SW 1271 (cell line): ENCODE measurements around the gene COL8A1.

Source experiments
- DNase-seq, 2 experiments: peaks; one replicate each; lab custom pipeline; 2025; lab: John Stamatoyannopoulos, UW

COL8A1 gene

DNA sequence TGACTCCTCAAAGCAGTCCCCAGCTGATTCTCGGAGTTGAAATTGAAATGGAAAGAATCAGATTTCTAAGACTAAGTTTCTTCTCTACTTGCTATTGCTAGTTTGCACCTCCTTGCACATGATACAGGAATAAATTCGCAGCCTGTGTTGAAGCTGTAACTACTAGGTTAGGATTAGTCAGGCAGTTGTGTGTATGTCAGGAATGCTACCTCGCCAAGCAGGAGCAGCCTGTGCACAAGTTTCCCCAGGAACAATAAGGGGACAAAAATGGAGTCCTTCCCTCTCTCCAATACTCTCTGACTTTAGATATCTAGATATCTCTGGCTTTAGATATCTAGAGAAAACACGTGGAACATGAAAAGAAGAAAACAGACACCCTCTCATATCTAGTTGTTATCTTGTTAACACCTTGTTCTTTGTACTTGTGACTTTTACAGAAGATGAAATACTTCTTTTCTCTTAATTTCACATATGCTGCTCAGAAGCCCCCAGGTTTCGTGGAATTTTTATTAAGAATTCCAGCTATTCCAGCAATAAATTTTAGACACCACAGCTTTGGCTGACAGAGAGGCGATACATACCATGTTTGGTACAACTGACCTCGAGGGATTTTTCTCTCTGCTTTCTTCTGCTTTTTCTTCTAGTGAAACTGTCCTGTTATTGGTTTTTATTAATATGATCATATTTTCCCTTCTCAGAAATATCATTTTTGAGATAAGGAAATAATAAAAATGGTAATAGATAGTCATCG, 123.2 kb downstream of the COL8A1 start:
- DNase-seq = no peak

DNA sequence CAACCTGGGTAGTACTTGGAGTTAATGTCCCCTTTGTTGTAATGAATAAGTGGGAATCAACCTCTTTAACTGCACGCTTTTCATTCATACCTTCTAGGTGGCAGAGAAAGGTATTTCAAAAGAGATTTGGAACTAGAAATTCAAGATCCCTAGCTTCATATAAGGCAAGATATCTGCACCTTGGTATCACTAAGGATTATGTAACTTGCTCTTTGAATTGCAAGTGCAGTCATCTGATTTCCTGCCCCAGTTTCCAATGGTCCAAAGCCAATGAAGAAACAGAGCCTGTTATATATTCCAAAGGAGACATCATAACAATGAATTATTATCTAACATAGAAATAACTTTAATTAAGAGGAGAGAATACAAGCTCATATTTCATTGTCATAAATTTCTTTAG, 124.5 kb downstream of the COL8A1 start:
- DNase-seq = no peak

DNA sequence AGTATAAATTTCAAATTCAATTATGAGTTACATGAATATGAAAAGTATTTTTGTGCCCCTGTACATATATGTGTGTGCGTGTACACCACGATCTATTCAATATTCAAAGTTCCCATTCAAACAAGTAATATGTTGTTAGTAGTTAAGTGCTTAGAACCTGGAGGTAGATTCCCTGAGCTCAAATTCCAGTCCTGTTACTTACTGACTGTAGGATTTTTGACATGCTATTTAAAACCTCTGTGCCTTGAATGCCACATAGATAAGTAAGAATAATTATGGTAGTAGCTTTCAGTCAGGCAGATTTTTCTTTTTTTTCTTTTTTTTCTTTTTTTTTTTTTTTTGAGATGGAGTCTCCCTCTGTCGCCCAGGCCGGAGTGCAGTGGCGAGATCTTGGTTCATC, 126.0 kb downstream of the COL8A1 start:
- no peak for DNase-seq

DNA sequence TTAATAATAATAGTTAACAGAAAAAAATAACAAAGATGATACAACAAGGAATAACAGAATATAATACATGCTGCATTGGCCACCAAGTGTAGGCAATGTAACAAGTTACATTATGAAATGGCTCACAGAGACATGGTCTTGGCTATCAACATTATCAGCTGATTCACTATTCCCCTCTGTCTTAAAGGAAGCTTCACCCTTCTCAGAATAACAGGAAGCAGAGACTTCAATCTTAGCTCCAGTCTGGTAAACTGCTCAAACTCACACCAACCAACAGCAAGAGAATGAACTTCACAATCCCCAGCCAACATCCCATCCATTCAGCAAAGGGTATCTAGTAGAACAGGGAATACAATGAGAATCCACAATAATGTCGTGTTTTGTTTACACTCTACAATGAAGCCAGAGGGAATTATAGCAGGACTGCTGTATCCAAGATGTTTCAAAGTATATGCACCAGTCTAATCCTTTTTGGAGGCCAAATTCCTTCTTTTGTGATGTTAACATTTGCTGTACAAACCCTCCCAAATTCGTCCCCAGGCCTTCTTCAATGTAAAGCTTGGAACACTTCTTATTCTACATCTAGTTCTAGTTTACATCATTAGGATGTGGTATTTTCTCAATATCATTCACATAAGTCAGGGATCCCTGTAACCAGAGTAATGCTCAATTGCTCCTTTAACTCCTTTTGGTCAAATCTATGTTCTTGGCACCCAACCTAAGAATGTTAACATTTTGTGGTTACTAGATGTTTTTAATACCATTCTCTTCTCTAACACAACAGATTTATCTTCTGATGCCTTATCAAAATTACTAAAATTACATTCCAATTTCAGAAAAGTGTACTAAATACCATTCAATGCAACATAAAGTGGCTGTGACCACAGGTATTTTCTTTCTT, 126.9 kb downstream of the COL8A1 start:
- DNase-seq = no peak

DNA sequence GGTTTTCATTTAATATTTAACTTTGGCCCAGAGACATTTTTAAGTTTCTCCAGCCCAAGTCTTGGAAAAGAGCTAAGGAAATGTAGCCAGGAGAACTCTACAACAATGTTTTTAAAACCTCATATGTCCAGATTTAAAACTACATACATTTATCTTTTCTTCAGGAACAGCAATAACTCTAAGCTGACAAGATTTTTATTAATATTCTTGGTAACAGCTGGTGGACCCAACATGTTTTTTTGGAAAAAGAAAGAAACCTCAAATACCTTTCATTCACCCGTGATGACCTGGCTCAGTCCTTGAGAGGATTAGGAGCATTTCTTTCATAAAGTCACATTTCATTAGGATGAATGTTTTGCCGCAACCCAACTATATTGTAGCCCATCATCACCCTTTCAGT, 128.9 kb downstream of the COL8A1 start:
- no peak for DNase-seq

DNA sequence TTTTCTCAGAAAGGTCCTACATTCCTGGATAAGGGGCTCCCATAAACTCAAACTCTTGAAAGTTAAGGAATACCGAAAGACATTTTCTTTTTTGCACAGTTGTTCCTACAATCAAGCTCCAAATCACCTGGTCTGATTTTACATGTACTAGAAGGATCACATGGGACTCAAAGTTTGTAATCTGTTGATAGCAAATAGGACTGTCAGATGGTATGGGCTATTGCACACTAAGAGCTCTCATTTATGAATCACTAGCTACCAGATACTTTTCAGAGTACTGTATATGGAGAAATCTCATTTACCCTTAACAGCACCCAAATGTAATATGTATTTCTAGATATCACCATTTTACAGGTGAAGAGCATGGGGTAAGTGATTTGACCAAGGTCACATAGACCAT, 129.7 kb downstream of the COL8A1 start:
- DNase-seq = no peak

DNA sequence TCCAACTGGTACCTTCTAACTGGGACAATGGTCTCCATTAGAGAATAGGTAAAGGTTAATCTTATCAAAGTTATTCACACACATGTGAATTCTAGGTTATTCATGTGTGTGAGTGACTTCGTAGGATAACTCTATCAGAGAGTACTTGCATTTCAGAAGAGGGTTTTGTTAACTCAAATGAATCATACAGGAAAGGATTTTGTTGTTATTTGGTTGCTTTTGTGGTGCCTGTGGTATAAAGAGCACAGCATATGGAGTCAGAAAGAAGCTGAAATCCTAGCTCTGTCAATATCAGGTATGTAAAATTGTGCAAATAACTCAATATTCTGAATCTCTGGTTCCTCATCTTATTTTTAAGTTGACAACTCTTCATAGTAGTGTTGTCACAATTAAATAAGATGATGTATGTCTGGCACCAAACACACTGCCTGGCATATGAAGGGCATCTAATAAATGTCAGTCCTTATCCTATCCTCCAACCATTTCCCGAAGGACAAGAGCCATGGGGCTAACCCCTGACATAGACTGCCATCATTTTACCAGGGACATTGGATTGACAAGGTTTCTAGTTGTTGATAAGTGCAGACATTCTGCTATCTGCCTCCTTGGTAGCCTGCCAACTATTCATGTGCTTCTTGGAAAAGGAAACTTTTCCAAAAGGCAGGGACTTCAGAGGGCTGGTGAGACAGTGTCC, 130.6 kb downstream of the COL8A1 start:
- no peak for DNase-seq

DNA sequence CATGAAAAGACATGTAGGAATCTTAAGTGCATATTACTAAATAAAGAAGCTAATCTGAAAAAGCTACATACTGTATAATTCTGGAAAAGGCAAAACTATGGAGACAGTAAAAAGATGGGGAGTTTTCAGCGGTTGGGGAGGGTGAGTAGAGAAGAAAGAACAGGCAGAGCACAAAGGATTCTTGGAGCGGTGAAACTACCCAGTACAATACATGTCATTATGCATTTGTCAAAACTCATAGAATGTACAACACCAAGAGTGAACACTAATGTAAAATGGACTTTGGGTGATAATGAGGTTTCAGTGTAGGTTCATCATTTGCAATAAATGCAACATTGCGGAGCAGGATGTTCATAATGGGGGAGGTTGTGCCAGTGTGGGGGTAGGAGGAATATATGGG, 133.8 kb downstream of the COL8A1 start:
- no peak for DNase-seq

DNA sequence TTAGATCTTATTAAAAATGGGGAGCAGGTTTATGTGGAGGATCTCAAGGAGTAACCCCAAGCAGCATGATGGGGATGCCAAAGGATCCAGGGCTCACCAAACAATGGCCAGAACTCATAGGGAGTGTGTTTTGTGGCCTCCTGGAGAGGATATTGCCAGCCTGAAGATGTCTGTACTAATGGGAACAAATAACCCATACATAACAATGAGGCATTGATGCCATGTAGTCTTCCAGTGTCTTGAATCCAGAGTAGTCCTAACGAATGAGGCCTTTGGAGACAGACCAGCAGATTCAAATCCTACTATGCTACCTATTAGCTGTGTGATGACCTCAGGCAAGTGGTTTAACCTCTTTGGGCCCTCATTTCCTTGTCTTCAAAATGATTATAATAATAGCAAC, 134.3 kb downstream of the COL8A1 start:
- DNase-seq = no peak

DNA sequence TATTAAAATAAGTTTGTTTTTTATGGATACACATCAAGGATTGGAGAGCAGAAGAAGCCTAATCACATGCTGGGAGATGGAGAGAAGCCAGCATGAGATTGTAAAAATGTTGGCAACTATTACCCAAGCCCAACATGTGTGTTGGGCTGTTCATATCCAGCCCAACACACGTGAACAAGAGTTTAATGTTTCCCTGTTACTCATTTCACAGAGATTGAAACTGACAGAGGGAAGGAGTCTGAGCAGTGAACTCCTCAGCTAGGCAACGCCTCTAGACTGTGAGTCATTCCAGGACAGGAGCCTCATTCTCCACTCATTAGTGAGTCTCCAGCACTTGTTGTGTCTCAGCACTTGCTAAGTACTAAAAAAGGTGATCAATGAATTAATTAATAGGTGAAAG, 136.1 kb downstream of the COL8A1 start:
- DNase-seq = no peak

DNA sequence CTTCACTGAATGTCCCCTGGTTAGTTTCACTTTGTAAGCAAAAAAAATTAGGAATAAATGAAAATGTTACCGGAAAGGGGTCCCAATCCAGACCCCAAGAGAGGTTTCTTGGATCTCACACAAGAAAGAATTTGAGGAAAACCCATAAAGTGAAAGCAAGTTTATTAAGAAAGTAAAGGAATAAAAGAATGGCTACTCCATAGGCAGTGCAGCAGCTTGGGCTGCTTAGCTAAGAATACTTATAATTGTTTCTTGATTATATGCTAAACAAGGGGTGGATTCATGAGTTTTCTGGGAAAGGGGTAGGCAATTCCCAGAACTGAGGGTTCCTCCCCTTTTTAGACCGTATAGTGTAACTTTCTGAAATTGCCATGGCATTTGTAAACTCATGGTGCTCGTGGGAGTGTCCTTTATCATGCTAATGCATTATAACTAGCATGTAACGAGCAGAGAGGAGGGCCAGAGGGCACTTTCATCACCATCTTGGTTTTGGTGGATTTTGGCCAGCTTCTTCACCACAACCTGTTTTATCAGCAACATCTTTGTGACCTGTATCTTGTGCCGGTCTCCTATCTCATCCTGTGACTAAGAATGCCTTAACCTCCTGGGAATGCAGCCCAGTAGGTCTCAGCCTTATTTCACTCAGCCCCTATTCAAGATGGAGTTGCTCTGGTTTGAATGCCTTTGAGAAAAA, 138.3 kb downstream of the COL8A1 start:
- DNase-seq = no peak

DNA sequence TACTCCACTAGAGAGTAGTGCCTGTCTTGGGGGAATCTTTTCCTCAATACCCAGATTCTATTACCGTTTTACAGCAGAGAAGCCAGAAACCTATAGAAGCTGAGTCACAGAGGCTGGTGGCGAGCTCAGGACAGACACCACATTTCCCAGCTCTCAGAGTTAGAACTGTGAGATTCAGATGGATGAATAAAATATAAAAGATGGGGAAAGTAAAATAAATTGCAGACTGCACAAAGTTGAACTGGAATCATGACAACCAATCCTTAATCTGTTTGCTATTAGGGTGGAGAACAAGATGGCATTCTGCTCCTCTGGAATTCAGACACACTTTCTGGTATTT, 138.8 kb downstream of the COL8A1 start:
- no peak for DNase-seq

DNA sequence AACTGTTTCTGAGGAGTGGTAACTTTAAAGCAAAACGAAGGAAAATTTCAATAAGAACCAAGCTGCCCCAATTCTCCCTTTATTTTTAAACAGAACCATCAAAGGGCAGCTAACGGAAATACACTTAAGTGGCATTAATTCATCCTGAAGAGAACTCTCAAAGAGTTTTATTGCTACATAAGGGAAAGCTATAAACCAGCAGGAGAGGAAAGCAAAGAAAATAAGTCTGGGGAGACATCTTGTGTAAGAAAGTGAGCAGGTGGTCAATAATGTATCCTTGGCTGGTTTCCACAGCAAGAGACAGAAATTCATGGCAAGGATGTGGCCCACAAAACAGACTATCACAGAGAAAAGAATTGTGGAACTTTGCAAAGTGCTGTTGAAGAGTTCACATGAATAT, 139.3 kb downstream of the COL8A1 start:
- no peak for DNase-seq

DNA sequence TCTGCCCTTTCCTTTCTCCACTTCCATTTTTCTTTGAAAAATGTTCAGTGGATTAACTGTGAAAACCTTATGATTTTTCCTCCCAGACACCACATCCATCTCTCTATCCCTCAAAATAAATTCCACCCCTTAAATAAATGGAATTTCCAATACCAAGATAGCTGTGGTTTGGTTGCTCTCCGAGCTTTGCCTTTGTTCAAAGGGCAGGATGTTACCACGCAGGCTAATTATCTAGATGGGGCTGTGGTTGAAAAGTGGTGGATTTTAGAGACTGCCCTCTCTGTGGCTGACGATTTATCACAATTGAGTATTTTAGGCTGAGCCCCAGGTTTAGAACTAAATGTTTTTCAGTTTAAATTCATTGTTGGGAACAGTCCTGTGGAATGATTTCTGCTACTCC, 142.4 kb downstream of the COL8A1 start:
- DNase-seq = no peak

DNA sequence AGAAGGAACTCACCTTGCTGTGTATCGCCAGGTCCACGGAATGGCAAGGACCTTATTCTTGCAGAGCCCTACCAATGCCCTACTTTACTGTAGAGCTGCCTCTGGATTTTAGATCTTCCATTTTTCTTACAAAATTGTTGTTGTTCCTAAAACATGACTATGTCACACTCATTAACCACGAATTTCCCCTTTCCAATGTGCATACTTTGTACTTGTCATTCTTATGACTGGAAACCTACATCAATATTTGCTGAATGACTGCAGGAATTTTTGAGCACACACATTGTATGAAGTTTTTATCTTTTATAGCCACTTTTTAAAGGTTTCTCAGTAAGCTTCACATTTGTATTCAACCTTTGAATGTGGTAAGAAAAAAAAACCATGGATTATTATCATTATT, 143.4 kb downstream of the COL8A1 start:
- no peak for DNase-seq

DNA sequence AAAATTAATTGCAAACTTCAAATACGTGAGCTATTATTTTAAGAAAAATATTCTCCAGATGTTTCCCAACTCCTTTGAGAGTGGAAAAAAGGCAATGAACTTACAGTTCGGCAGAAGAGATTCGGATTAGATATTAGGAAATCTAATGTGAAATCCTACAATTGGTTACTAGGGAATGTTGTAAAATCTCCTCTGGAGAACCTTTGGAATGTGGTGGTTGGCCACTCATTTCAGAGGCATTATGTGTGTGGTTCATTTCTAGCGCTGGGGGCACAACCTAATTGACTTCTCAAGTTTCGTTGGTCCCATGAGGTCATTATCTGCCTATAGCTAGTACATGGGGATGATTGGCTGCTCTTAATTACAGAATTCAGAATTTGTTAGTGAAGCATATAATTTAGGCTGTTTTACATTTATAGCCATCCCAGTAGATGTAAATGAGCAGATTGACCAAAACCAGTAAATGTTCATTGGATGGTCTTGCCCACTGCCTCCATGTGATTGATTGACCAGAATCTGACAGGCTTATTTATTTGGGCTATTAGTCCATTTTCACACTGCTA, 144.7 kb downstream of the COL8A1 start:
- DNase-seq = no peak

DNA sequence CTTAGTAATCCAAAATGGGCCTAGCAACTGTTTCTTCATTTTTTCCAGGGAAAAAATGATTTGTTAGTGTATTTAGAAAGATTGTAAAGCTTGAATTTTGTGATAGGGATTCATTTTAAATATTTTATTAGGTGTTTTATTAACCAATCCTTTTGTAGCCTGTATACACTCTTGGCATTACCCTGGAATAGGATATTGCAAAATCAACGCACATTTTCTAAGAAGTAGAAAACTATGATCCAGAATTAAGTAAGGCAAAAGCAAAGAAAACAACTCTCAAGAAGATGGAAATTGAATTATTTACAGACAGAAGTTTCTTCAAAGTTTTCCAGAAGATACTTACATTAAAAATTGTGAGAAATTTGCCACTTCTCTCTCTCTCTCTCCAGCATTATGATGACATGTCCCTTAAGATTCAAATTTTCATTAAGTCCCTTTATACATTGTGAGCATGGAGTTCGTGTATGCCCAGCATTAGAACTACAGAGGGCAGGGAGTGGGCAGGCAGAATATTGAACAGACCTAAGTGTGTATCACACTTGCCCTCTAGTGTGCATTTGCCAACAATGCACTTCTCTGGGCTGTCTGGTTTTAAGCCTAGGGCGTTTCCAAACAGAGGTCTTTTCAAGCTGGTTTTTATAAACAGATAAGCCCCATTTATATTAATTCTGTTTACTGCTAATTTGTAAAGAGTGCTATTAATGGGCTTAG, 150.8 kb downstream of the COL8A1 start:
- DNase-seq = peak in 1 of 2 experiments; percentile 53

DNA sequence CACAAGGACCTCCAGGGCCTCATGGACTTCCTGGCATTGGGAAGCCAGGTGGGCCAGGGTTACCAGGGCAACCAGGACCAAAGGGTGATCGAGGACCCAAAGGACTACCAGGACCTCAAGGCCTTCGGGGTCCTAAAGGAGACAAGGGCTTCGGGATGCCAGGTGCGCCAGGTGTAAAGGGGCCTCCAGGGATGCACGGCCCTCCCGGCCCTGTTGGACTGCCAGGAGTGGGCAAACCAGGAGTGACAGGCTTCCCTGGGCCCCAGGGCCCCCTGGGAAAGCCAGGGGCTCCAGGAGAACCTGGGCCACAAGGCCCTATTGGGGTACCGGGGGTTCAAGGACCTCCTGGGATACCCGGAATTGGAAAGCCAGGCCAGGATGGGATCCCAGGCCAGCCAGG, 156.1 kb downstream of the COL8A1 start:
- no peak for DNase-seq

DNA sequence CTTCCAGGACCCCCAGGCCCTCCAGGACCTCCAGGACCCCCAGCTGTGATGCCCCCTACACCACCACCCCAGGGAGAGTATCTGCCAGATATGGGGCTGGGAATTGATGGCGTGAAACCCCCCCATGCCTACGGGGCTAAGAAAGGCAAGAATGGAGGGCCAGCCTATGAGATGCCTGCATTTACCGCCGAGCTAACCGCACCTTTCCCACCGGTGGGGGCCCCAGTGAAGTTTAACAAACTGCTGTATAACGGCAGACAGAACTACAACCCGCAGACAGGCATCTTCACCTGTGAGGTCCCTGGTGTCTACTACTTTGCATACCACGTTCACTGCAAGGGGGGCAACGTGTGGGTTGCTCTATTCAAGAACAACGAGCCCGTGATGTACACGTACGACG, 157.2 kb downstream of the COL8A1 start:
- no peak for DNase-seq

DNA sequence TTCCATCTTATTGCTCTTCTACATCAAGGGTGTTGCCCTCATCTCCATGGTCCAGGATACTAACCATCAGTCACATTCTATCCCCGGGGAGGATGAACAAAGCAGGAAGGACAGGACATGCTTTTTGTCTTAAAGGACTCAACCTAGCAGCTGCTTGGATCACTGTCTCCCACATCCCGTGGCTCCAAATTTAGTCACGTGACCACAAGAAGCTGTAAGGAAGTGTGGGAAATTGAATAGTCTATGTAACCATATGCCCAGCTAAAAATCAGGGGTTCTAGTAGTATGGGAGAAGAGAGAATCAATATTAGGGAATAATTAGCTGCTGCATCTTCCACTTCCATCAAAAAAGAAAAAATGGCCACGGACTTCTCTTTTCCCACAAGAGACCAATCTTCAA, 161.0 kb downstream of the COL8A1 start:
- DNase-seq = no peak

DNA sequence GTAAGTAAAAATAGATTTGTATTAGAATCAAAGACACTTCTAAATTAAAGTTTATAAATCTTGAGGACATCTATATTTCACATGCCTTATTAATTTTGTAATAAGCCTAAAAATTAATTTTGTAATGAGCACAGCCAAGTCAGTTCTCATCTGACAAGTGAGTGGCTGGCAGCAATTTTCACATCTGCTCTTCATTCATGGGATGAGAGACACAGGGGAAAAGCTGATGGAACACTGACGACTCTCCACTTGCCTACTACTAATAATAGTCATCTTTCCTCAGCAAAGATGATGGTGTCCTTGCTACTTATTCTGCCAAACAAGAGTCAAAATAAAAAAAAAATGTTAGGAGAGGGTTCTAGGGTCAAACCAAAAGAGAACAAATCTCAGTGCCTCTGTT, 164.9 kb downstream of the COL8A1 start:
- DNase-seq = no peak
